ENCODE data around the gene TRAF3. TPM values are rescaled to one million over a fixed set of nuclear protein-coding genes. Genes with fewer than 3 reads are reported as not detected.

The TRAF3 gene
- total RNA-seq, 2 donors from 2014 or later: 14.5 to 28.7 TPM

DNA sequence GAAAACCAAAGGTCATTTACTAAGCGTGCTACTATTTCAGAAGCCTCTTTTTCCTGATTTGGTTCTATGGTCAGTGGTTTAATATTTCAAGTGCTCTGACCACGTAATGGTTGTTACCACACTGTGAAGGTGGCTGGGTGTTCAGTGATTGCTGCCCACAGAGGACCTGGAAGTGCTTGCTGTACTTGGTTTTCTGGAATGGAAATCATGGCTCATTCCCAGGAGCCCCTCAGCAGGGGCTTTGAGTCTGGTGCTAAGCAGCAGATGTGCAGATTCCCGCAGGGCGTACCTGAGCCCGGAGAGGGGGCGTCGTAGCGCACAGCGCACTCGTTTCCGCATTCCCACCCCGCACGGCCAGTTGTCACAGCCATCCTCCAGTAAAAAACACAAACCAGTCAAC, 50.5 kb downstream of the TRAF3 start:
- no peak overlapping the region for H3K4me3 ChIP-seq
- H3K27me3 ChIP-seq (replicated peaks; ENCODE audit: insufficient read depth): no peaks in the 10 kb centered on the region
- DNase-seq (ENCODE audit: low spot score) (no peak), ATAC-seq (ENCODE audit: insufficient number of reproducible peaks, low FRiP score, low read depth) (no peak)
- TF ChIP-seq CTCF (IDR thresholded peaks at IDR 0.05): no peak
- H3K27ac ChIP-seq: no peak overlapping the region
- no peaks in the 10 kb centered on the region for H3K9me3 ChIP-seq
- H3K36me3 ChIP-seq: no peaks in the 10 kb centered on the region
- H3K4me1 ChIP-seq (ENCODE audit: control insufficient read depth in 1 of 2, low read depth in 2 of 2): peaks cover 0 to 12% of the 10 kb centered on the region in 2 donors

DNA sequence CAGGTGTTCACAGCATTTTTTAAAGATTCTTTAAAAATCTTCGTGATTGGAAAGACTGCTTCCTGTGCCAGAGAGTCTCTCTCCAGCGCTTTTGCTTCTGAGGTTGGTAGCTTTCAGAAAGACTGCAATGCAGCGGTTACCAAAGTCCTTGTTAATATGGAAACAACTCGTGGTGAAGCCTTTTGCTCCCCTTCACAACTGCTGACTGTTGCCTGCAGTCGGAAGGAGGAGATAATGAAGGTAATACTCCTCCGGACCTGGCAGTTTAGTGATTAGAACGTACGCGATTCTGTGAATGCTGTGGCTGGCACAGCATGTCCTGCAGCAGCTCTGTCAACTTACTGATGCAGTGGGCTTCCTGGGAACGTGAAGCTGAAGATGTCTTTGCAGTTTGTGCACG, 50.9 kb downstream of the TRAF3 start:
- no peak for ATAC-seq (ENCODE audit: insufficient number of reproducible peaks, low FRiP score, low read depth)
- Histone ChIP-seq H3K27me3 (replicated peaks; ENCODE audit: insufficient read depth) (no peaks in the 10 kb centered on the region), H3K36me3 (no peaks in the 10 kb centered on the region), H3K27ac (no peak overlapping the region), H3K9me3 (no peaks in the 10 kb centered on the region), H3K4me3 (no peak overlapping the region), H3K4me1 (ENCODE audit: control insufficient read depth in 1 of 2, low read depth in 2 of 2) (peaks cover 0 to 12% of the 10 kb centered on the region in 2 donors)
- DNase-seq (ENCODE audit: low spot score): no peak
- TF ChIP-seq CTCF (IDR thresholded peaks at IDR 0.05): no peak

DNA sequence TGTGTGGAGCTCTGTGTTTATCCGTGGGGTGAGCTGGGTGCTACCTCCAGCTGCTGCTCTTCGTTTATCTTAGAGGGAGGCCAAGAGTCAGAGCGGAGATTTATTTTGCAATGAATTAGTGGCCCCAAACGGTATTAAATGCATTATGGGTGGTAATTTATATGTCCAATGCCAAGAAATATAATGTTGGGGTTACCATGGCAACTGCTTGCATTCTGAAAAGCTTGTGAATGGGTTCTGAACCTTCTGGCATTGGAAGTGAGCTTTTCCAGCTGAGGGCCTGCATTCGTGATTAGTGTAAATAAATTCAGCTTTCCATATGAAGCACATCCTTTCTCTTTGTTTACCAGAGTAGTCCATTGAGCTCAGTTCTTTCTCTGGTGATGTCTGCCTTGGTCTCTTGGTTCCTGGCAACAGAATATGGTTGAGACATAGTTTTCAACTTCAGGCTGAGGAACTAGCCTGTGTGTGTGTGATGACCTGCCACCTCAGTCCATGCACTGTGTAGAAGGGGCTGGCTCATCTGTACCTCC, 51.8 kb downstream of the TRAF3 start:
- Histone ChIP-seq H3K27ac (no peak overlapping the region), H3K4me1 (ENCODE audit: control insufficient read depth in 1 of 2, low read depth in 2 of 2) (peaks cover 0 to 12% of the 10 kb centered on the region in 2 donors), H3K27me3 (replicated peaks; ENCODE audit: insufficient read depth) (no peaks in the 10 kb centered on the region), H3K36me3 (no peaks in the 10 kb centered on the region), H3K4me3 (no peak overlapping the region), H3K9me3 (no peaks in the 10 kb centered on the region)
- ATAC-seq (ENCODE audit: insufficient number of reproducible peaks, low FRiP score, low read depth): no peak
- no peak for DNase-seq (ENCODE audit: low spot score)
- TF ChIP-seq CTCF (IDR thresholded peaks at IDR 0.05): no peak

DNA sequence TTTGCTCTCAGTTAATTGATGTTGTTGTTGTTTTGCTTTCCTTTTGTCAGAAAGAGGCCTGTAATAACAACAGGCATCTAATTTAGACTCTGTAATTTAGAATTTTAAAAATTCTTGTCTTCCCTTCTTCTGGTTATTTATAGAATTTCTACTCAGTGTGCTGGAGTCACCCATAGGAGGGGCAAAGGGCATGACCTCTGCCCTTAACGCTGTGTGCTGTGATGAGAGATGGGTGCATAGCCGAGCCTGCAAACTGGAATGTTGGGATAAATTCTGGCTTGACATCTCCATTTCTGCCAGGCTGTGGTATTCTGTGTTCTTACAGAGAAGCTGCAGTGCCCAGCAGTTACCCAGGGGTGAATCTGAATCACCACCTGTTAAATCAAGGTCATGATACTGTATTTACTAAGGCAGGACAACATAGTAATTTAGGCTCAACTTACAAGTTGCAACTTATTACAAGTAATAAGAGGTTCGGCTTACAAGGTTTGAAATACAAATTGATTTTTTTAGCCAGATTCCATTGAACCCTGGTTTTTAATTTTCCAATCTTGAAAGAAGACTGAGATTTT, 53.3 kb downstream of the TRAF3 start:
- no peak overlapping the region for H3K4me3 ChIP-seq
- H3K36me3 ChIP-seq: no peaks in the 10 kb centered on the region
- no peak overlapping the region for H3K27ac ChIP-seq
- ATAC-seq (ENCODE audit: insufficient number of reproducible peaks, low FRiP score, low read depth): no peak
- peaks cover 0 to under 1% of the 10 kb centered on the region in 2 donors for H3K4me1 ChIP-seq (ENCODE audit: control insufficient read depth in 1 of 2, low read depth in 2 of 2)
- no peaks in the 10 kb centered on the region for H3K27me3 ChIP-seq (replicated peaks; ENCODE audit: insufficient read depth)
- no peaks in the 10 kb centered on the region for H3K9me3 ChIP-seq
- TF ChIP-seq CTCF (IDR thresholded peaks at IDR 0.05): no peak
- DNase-seq (ENCODE audit: low spot score): no peak

DNA sequence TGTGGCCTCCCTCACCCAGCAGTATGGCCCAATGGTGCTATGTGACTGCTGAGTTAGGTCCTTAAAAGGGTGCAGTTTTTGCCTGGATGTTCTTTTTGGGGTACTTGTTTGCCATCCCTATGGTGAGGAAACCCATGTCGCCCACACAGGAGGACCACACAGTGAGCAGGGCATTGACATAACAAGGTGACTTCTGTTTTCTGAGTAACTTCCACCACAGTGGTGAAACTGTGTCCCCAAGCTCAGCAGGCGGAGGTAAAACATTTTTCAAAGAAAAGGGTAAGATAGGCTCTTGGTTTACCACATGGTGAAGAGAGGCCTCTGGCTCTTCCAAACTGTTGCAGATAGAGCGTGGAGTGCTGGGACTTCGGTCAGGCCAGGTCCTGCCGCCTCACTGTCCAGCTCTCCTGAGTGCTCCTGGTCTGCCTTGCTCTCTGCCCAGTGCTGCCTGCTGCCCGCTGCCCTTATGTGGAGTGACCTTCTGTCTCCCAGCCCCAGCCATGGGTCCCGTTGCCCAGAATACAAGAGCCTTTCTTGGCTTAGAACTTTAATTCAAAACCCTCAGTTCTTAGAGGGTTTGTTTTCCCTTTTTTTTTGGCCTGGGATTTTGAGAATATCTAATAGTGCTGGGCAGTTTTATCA, 54.0 kb downstream of the TRAF3 start:
- H3K27ac ChIP-seq: no peak overlapping the region
- no peaks in the 10 kb centered on the region for H3K9me3 ChIP-seq
- DNase-seq (ENCODE audit: low spot score): no peak
- H3K4me1 ChIP-seq (ENCODE audit: control insufficient read depth in 1 of 2, low read depth in 2 of 2): no peaks in the 10 kb centered on the region
- no peak for ATAC-seq (ENCODE audit: insufficient number of reproducible peaks, low FRiP score, low read depth)
- H3K4me3 ChIP-seq: no peak overlapping the region
- no peaks in the 10 kb centered on the region for H3K27me3 ChIP-seq (replicated peaks; ENCODE audit: insufficient read depth)
- no peaks in the 10 kb centered on the region for H3K36me3 ChIP-seq
- TF ChIP-seq CTCF (IDR thresholded peaks at IDR 0.05): no peak
